Retinal pigment epithelial cell (primary cell): Measurements from ENCODE around the gene SYT12.

Experiments used
- DNase-seq: peaks from one replicate; pipeline ENCODE4 v3.0.0-alpha.2; 2010; ENCODE audit warnings: low read depth
- H3K4me3 ChIP-seq: 2 replicates; pipeline ENCODE4 v1.5.1; 2011; ENCODE audit warnings: mild to moderate bottlenecking, low read length, control low read depth, moderate library complexity
- CTCF ChIP-seq: conservative IDR thresholded peaks from 2 replicates; pipeline ENCODE4 v1.5.1; 2011; ENCODE audit warnings: low read depth, low read length, control low read depth, inconsistent platforms

SYT12 gene

GRCh38 chr11:67024410-67024809, 1.5 kb downstream of the SYT12 start:
- H3K4me3 ChIP-seq, result no peak overlapping the region
- no peak for TF ChIP-seq CTCF
- DNase-seq, result no peak

- H3K4me3 ChIP-seq, result no peak overlapping the region
- TF ChIP-seq CTCF, result no peak
- DNase-seq, result no peak
Observed at GRCh38 chr11:67024966-67025365, 2.0 kb downstream of the SYT12 start.

- no peak for TF ChIP-seq CTCF
- H3K4me3 ChIP-seq, result no peak overlapping the region
- no peak for DNase-seq
Observed at GRCh38 chr11:67025750-67026149, 2.8 kb downstream of the SYT12 start.

- no peak for TF ChIP-seq CTCF
- no peak overlapping the region for H3K4me3 ChIP-seq
- no peak for DNase-seq
Observed at GRCh38 chr11:67026941-67027340, 4.0 kb downstream of the SYT12 start.

- H3K4me3 ChIP-seq, result no peak overlapping the region
- no peak for TF ChIP-seq CTCF
- DNase-seq, result no peak
Observed at GRCh38 chr11:67027483-67027930, 4.6 kb downstream of the SYT12 start.

GRCh38 chr11:67027943-67028542, 5.1 kb downstream of the SYT12 start:
- no peak overlapping the region for H3K4me3 ChIP-seq
- no peak for TF ChIP-seq CTCF
- DNase-seq, result no peak

GRCh38 chr11:67029146-67029545, 6.2 kb downstream of the SYT12 start:
- H3K4me3 ChIP-seq, result no peak overlapping the region
- no peak for TF ChIP-seq CTCF
- no peak for DNase-seq
